ENCODE results near the gene ELAVL3.

ELAVL3 gene

GRCh38 chr19:11405846-11406643 lies 74.8 kb downstream of the ELAVL3 start:
- no peak for DNase-seq

GRCh38 chr19:11404588-11405222 lies 76.1 kb downstream of the ELAVL3 start:
- no peak for DNase-seq

GRCh38 chr19:11401808-11402543 lies 78.9 kb downstream of the ELAVL3 start:
- DNase-seq: no peak
